ENCODE measurements around the gene DSE. TPM values are rescaled to one million over a fixed set of nuclear protein-coding genes. Genes with fewer than 3 reads are reported as not detected.

The DSE gene
- total RNA-seq, 4 donors from 2014 or later: 71.2 to 129 (median 119) TPM

GRCh38 chr6:116330511-116330910 is 40.2 kb upstream of the DSE start:
- TF ChIP-seq CTCF (IDR thresholded peaks at IDR 0.05; ENCODE audit: low read depth): no peak

GRCh38 chr6:116332096-116332495 is 38.7 kb upstream of the DSE start:
- no peak for TF ChIP-seq CTCF (IDR thresholded peaks at IDR 0.05; ENCODE audit: low read depth)

- no peak for TF ChIP-seq CTCF (IDR thresholded peaks at IDR 0.05; ENCODE audit: low read depth)
These were observed 35.0 kb upstream of the DSE start for GRCh38 chr6:116335612-116336215.

GRCh38 chr6:116338943-116339342 is 31.8 kb upstream of the DSE start:
- no peak for TF ChIP-seq CTCF (IDR thresholded peaks at IDR 0.05; ENCODE audit: low read depth)

- no peak for TF ChIP-seq CTCF (IDR thresholded peaks at IDR 0.05; ENCODE audit: low read depth)
These were observed 21.5 kb upstream of the DSE start for GRCh38 chr6:116349216-116349615.

- no peak for TF ChIP-seq CTCF (IDR thresholded peaks at IDR 0.05; ENCODE audit: low read depth)
These were observed 19.6 kb upstream of the DSE start for GRCh38 chr6:116351101-116351500.

- TF ChIP-seq CTCF (IDR thresholded peaks at IDR 0.05; ENCODE audit: low read depth): no peak
These were observed 18.0 kb upstream of the DSE start for GRCh38 chr6:116352515-116353471.

All from subcutaneous adipose tissue (tissue), 4 donors.